Measurements from ENCODE around the gene RNF182.

The RNF182 gene

GRCh38 chr6:13985663-13986325 is 61.0 kb downstream of the RNF182 start:
- DNase-seq (ENCODE audit: low read depth, low spot score) = no peak
- CTCF ChIA-PET = no interaction called here
- TF ChIP-seq, protein P1, sequence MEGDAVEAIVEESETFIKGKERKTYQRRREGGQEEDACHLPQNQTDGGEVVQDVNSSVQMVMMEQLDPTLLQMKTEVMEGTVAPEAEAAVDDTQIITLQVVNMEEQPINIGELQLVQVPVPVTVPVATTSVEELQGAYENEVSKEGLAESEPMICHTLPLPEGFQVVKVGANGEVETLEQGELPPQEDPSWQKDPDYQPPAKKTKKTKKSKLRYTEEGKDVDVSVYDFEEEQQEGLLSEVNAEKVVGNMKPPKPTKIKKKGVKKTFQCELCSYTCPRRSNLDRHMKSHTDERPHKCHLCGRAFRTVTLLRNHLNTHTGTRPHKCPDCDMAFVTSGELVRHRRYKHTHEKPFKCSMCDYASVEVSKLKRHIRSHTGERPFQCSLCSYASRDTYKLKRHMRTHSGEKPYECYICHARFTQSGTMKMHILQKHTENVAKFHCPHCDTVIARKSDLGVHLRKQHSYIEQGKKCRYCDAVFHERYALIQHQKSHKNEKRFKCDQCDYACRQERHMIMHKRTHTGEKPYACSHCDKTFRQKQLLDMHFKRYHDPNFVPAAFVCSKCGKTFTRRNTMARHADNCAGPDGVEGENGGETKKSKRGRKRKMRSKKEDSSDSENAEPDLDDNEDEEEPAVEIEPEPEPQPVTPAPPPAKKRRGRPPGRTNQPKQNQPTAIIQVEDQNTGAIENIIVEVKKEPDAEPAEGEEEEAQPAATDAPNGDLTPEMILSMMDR (IDR thresholded peaks at IDR 0.05; ENCODE audit: insufficient read depth, low read length, missing control alignments) = no peak
- H3K4me3 ChIP-seq (ENCODE audit: low read depth, low read length) = no peak overlapping the region
- POLR2A ChIA-PET = no interaction called here

DNA sequence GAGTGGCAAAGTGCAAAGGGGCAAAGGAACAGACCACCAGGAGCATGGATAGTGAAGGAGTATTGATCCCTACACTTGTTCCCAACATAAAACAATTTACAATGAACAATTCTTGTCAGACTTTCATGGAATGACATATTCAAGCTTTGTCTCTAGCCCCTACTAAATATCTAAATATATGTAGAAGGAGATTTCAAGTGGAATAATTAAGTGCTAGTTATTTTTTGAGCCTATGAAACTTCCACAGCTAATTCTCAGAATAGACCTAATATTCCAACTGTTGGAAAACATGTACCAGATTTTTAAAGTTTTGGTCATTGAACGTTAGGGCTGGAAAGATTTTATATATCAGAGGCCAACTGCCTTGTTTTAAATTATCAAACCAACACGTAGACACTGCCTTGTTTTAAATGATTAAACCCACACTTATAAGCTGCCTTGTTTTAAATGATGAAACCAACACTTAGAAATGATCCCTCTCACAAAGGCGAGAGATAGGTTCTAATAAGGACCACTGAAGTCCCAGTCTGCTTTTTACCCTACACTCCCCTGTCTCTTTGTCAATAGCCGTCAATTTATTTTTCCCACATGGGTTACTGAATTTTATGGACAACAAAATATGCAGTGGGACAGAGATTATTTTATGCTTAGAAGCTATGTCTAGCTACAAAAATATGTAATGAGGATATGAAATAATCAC is 62.1 kb downstream of the RNF182 start:
- CTCF ChIA-PET = interaction anchor here (0.8 kb wide), 1 partner anchor 24 kb away, joined by 3 read pairs; no protein-coding TSS in a partner anchor

DNA sequence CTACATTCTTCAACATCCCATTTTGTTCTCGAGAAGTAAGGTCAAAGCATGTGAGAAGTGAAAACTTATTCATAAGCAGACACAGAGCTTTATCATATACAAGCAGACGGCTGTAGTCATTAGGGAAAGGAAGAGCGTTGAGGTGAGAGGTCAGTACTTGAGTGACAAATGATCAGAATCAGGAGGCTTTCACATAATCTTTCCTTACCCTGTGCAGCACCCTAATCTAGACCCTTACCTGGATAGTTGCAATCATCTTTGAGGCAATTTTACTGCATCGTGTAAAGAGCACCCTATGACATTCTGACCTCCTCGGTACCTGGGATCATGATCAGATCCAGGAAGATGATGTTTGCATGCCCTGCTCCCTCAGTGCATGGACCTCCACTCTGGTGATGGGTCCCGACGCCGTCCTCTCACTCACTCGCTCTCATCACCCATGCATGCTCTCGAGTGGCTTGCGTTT is 62.7 kb downstream of the RNF182 start:
- DNase-seq (ENCODE audit: low read depth, low spot score) = no peak
- H3K4me3 ChIP-seq (ENCODE audit: low read depth, low read length) = no peak overlapping the region
- TF ChIP-seq, protein P1 (IDR thresholded peaks at IDR 0.05; ENCODE audit: insufficient read depth, low read length, missing control alignments) = no peak
- ChIA-PET POLR2A (interaction anchor here (1.0 kb wide), 1 partner anchor 39 kb away, joined by 3 read pairs; no protein-coding TSS in a partner anchor), CTCF (interaction anchor here (0.8 kb wide), 1 partner anchor 24 kb away, joined by 3 read pairs; no protein-coding TSS in a partner anchor)

More for the DNA sequence above, 62.1 kb downstream of the RNF182 start:
- H3K4me3 ChIP-seq (ENCODE audit: low read depth, low read length) = no peak overlapping the region
- DNase-seq (ENCODE audit: low read depth, low spot score) = no peak
- POLR2A ChIA-PET = no interaction called here
- TF ChIP-seq, protein P1 (IDR thresholded peaks at IDR 0.05; ENCODE audit: insufficient read depth, low read length, missing control alignments) = no peak

DNA sequence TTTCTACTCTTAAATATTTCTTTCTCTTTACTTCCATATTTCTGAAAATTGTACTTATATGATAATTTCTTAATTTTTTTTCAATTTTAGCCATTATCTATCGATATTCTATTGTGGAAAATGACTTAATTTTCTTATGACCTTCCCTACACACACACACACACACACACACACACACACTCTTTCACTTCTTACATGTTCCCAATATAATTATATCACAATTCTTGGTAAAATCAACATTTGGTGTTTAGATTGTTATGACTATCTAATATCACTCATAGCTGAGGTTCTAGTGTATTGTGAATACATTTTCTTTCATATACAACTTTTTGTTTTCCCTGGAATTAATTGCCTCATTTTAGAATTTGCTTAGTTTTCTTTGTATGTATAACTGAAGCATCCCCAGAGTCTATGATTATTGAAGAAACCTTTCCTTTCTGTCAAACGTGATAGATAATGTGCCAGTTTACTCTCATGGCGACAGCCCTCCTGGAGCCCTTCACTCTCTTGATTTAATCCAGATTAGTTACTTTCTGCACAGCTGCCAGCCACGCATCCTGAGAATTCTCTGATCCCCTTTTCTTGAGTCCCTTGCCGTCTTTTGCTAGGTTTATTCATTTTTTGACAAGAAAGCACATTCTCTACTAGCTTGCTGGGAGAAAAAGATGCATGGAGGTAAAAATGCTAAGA is 63.4 kb downstream of the RNF182 start:
- TF ChIP-seq, protein P1 (IDR thresholded peaks at IDR 0.05; ENCODE audit: insufficient read depth, low read length, missing control alignments) = no peak
- ChIA-PET POLR2A (interaction anchor here (1.0 kb wide), 1 partner anchor 40 kb away, joined by 3 read pairs; no protein-coding TSS in a partner anchor), CTCF (interaction anchor here (1.2 to 2.0 kb wide), 2 partner anchors 13 to 58 kb away, joined by 3 to 5 read pairs; no protein-coding TSS in a partner anchor)
- no peak overlapping the region for H3K4me3 ChIP-seq (ENCODE audit: low read depth, low read length)
- DNase-seq (ENCODE audit: low read depth, low spot score) = no peak

GRCh38 chr6:13988908-13989307 is 64.2 kb downstream of the RNF182 start:
- ChIA-PET POLR2A (no interaction called here), CTCF (interaction anchor here (1.2 to 2.0 kb wide), 2 partner anchors 12 to 57 kb away, joined by 3 to 5 read pairs; no protein-coding TSS in a partner anchor)
- no peak for DNase-seq (ENCODE audit: low read depth, low spot score)

More at GRCh38 chr6:13988908-13989307, 64.2 kb downstream of the RNF182 start:
- no peak overlapping the region for H3K4me3 ChIP-seq (ENCODE audit: low read depth, low read length)
- TF ChIP-seq, protein P1 (IDR thresholded peaks at IDR 0.05; ENCODE audit: insufficient read depth, low read length, missing control alignments) = no peak
